Measurements from ENCODE around the gene PTPRG.

Gene PTPRG

DNA sequence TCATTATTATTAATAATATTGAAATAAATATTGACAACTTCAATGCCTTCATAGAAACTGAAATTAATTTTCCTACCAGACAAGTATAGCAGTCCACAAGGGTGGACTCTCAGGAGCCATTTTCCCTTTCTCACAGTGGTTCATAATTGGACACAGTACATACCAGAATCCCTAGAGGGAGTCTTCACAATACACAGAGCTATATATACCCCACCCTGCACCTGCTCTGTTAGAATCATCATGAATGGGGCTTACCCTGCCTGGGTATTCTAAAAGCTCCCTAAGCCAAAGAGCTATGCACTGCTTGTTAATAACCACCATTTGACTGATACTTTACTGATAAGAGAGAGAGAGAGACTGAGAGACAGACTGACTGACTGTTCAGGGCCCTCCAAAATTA lies 677.1 kb downstream of the PTPRG start:
- H3K4me3 ChIP-seq (ENCODE audit: low read length), result no peak overlapping the region
- no peak for DNase-seq (ENCODE audit: low read depth)
- TF ChIP-seq, protein P1, sequence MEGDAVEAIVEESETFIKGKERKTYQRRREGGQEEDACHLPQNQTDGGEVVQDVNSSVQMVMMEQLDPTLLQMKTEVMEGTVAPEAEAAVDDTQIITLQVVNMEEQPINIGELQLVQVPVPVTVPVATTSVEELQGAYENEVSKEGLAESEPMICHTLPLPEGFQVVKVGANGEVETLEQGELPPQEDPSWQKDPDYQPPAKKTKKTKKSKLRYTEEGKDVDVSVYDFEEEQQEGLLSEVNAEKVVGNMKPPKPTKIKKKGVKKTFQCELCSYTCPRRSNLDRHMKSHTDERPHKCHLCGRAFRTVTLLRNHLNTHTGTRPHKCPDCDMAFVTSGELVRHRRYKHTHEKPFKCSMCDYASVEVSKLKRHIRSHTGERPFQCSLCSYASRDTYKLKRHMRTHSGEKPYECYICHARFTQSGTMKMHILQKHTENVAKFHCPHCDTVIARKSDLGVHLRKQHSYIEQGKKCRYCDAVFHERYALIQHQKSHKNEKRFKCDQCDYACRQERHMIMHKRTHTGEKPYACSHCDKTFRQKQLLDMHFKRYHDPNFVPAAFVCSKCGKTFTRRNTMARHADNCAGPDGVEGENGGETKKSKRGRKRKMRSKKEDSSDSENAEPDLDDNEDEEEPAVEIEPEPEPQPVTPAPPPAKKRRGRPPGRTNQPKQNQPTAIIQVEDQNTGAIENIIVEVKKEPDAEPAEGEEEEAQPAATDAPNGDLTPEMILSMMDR (conservative IDR thresholded peaks at IDR 0.05; ENCODE audit: low read depth, low read length), result no peak

- TF ChIP-seq, protein P1 (conservative IDR thresholded peaks at IDR 0.05; ENCODE audit: low read depth, low read length), result no peak
- DNase-seq (ENCODE audit: low read depth), result no peak
- H3K4me3 ChIP-seq (ENCODE audit: low read length), result no peak overlapping the region
Measured at GRCh38 chr3:62241279-62241678, 679.9 kb downstream of the PTPRG start.

DNA sequence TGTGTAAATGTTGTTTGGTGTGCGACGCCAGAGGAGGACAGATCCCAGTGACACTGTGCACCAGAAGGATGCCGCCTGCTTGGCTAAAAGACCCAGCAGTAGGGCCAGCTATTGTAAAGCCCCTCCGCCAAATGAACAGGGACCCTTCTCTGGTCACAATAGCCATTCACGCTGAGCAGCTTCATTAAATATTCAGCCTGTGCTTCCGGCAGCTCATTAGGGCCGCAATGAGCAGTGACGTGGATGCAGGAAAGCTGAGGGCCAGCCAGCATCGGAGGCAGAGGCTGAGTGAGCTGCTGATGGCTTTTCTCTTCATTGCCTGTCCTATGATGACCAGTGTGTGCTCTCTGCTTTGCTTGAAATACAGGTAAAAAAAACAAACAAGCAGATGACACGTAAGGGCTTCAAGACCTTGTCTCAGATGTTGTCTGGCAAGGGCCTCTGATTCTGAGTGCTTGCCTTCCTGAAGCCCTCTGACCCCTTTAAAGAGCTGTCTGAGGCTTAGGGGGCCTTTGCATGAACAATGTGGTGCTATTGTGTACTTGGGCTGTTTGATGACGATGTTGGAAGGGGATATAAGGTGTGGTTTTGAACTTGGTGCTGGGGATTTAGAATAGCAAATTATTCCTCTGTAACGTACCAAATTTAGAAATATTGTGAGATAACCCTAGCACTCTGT lies 681.6 kb downstream of the PTPRG start:
- DNase-seq (ENCODE audit: low read depth), result no peak
- TF ChIP-seq, protein P1 (conservative IDR thresholded peaks at IDR 0.05; ENCODE audit: low read depth, low read length), result no peak
- H3K4me3 ChIP-seq (ENCODE audit: low read length), result no peak overlapping the region

GRCh38 chr3:62246094-62246493 lies 684.7 kb downstream of the PTPRG start:
- TF ChIP-seq, protein P1 (conservative IDR thresholded peaks at IDR 0.05; ENCODE audit: low read depth, low read length), result no peak
- no peak overlapping the region for H3K4me3 ChIP-seq (ENCODE audit: low read length)
- no peak for DNase-seq (ENCODE audit: low read depth)

GRCh38 chr3:62246985-62247384 lies 685.6 kb downstream of the PTPRG start:
- no peak for DNase-seq (ENCODE audit: low read depth)
- TF ChIP-seq, protein P1 (conservative IDR thresholded peaks at IDR 0.05; ENCODE audit: low read depth, low read length), result no peak
- no peak overlapping the region for H3K4me3 ChIP-seq (ENCODE audit: low read length)

- DNase-seq (ENCODE audit: low read depth), result no peak
- no peak overlapping the region for H3K4me3 ChIP-seq (ENCODE audit: low read length)
- TF ChIP-seq, protein P1 (conservative IDR thresholded peaks at IDR 0.05; ENCODE audit: low read depth, low read length), result no peak
Measured at GRCh38 chr3:62248734-62249483, 687.5 kb downstream of the PTPRG start.

GRCh38 chr3:62249484-62249776 lies 688.1 kb downstream of the PTPRG start:
- TF ChIP-seq, protein P1 (conservative IDR thresholded peaks at IDR 0.05; ENCODE audit: low read depth, low read length), result no peak
- no peak for DNase-seq (ENCODE audit: low read depth)
- H3K4me3 ChIP-seq (ENCODE audit: low read length), result no peak overlapping the region
